ENCODE measurements around the gene LAMA5.

GRCh38 chr20:62412194-62413024, 45.3 kb upstream of the LAMA5 start:
- TF ChIP-seq POLR2A (IDR thresholded peaks at IDR 0.05; ENCODE audit: low read length) (no peak), GATA1 (IDR thresholded peaks at IDR 0.05; ENCODE audit: low read depth, low read length) (no peak)

Measured in erythroblast (primary cell).